T-helper 17 cell (primary cell): ENCODE data around the gene PPP6R1. TPM values are rescaled to one million over a fixed set of nuclear protein-coding genes. Genes with fewer than 3 reads are reported as not detected.

Source experiments
- ATAC-seq: fragments of 150-1000 bp; cut with Tn5 transposase; 2 replicates; pipeline ENCODE4 v1.10.0; 2021; ENCODE audit warnings: mild to moderate bottlenecking, moderate library complexity
- DNase-seq, 3 donors: peaks; one replicate each; pipeline versions ENCODE4 v3.0.0 to v3.0.0-alpha.2; 2020 to 2021
- H3K9me3 ChIP-seq: one replicate; pipeline ENCODE4 v1.7.0; 2013; ENCODE audit warnings: low read length, mild to moderate bottlenecking; ENCODE audit not compliant: control insufficient read depth, poor library complexity, severe bottlenecking
- H3K27ac Mint-ChIP-seq: one replicate; pipeline ENCODE4 v1.8.0; 2022; ENCODE audit warnings: mild to moderate bottlenecking, moderate library complexity, mixed read lengths
- H3K27me3 Mint-ChIP-seq: one replicate; pipeline ENCODE4 v1.8.0; 2022; ENCODE audit warnings: mixed read lengths
- H3K36me3 Mint-ChIP-seq: one replicate; pipeline ENCODE4 v1.8.0; 2022; ENCODE audit warnings: low read depth, mixed read lengths
- H3K4me1 Mint-ChIP-seq: one replicate; pipeline ENCODE4 v1.8.0; 2022; ENCODE audit warnings: mild to moderate bottlenecking, mixed read lengths
- H3K4me3 Mint-ChIP-seq: one replicate; pipeline ENCODE4 v1.8.0; 2022; ENCODE audit warnings: mild to moderate bottlenecking, moderate library complexity, mixed read lengths
- total RNA-seq, 4 donors: library from RNA in 2 of 4; stranded (reverse) in 2 of 4; gene quantifications; one replicate each; pipeline ENCODE4 v1.2.3 and lab custom pipeline; 2022 to 2026

The PPP6R1 gene
- total RNA-seq, 2 donors from 2014 or later = 183 to 186 TPM

DNA sequence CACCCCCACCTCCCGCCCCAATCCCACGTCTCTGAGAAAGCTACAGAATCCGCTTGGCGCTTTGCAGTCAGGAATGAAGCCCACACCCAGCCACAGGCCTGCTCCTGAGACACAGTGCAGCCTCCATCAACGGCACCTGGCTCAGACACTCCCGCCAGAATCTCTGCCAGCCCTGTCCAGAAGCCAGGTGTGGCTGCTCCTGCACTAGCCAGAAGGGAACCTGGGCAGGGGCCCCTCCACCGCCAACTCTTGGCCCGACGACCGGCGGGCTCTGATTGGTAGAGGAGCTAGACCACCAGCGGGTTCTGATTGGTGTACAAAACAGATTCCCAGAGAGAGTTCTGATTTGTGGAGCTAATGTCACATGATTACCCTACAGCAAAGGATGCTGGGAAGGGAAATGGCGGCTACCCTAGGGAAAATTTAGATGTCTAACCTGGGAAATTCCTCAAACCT lies 2.9 kb upstream of the PPP6R1 start:
- no peak overlapping the region for H3K27ac Mint-ChIP-seq
- no peak for DNase-seq

DNA sequence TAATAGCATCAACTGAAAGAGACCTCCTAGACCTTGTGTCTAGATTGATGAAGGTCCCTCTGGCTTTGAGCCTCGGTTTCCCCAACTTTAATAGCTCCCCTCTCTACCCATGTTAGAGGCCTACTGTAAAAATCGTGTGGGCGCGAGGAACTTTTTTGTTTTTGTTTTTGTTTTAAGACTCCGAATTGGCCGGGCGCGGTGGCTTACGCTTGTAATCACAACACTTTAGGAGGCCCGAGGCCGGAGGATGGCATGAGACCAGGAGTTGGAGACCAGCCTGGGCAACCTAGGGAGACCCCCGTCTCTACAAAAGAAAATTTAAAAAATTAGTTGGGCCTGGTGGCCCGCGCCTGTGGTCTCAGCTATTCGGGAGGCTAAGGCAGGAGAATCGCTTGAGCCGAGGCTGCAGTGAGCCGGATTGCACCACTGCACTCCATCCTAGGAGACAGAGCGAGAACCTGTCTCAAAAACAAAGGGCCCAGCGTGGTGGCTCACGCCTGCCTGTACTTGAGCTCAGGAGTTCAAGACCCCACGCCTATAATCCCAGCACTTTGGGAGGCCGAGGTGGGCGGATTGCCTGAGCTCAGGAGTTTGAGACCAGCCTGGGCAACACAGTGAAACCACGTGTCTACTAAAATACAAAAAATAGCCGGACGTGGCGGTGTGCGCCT lies 858 bp upstream of the PPP6R1 start:
- DNase-seq (no peak), ATAC-seq (no peak)
- no peaks in the 10 kb centered on the region for H3K27me3 Mint-ChIP-seq
- H3K4me1 Mint-ChIP-seq = peaks cover 29% of the 10 kb centered on the region
- peaks cover 4% of the 10 kb centered on the region for H3K36me3 Mint-ChIP-seq
- no peaks in the 10 kb centered on the region for H3K9me3 ChIP-seq
- peak overlapping the region; percentile 99 for H3K27ac Mint-ChIP-seq
- peak overlapping the region; percentile 95 for H3K4me3 Mint-ChIP-seq

More for the DNA sequence above, 2.9 kb upstream of the PPP6R1 start:
- Mint-ChIP-seq H3K27me3 (no peaks in the 10 kb centered on the region), H3K4me3 (no peak overlapping the region), H3K4me1 (peaks cover 13% of the 10 kb centered on the region), H3K36me3 (peaks cover 8% of the 10 kb centered on the region)
- H3K9me3 ChIP-seq = no peaks in the 10 kb centered on the region
- no peak for ATAC-seq

DNA sequence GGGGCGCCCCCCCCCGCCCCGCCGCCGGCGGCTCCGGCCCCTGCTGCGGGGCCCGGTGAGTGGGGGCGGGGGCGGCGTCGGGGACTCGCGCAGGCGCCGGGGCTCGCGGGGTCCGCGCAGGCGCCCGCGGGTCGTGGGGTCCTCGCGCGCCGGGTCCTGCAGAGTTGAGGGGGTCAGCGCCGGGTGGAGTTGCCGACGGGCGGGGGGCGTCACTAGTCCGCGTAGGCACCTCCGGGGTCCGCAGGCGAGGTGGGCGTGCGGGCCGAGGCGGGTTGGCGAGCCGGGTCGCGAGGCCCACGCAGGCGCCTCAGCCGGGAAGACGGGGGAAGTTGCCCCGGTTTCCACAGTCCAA lies 365 bp downstream of the PPP6R1 start:
- Mint-ChIP-seq H3K4me3 (peak overlapping the region; percentile 100), H3K27me3 (no peaks in the 10 kb centered on the region), H3K27ac (peak overlapping the region; percentile 99), H3K4me1 (peaks cover 41% of the 10 kb centered on the region), H3K36me3 (peaks cover 4% of the 10 kb centered on the region)
- no peaks in the 10 kb centered on the region for H3K9me3 ChIP-seq
- ATAC-seq (peak; percentile 17), DNase-seq (peak in 2 of 3 donors; percentile 56 to 58)

DNA sequence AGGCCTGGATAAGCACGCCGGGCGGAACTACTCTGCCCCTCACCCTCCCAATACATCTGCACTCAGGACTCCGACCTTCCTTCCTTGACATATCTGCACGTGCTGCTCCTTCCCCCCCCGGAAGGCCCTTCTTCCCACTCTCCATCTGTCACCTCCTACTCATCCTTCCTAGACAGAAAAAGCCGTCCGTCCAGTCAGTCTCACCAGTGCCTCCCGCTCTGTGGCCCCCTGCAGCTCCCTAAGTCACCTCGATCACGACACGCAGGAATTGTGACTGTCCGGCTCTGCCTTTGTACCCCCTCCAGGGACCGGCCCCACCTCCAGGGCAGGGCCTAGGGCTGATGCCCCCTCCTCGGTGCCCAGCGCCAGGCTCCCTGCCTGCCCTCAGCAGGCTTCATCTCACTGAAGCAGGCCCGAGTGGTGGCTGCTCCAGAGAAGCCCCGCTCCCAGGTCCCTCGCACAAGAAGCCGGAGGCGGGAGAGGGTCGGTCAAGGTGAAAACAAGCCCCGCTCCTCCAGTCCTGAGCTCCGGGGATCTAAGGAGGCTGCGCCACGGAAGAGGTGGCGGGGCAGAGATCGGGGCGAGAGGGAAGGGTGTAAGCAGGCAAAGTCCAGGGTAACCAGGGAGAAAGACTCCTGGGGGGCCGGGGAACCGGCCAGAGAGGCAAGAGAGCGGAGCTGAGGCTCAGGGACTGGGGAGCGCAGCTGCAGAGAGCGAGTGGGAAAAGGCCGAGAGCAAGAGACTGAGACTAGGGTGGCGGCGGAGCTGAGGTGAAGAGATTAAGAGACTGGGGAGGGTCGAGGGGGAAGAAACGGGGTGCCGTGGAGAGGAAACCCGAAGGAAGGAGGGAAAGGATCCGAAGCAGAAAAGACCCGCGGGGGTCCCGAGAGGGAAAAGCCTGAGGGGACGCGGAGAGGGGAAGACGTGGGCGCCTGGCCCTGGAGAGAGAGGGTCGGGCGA lies 1.1 kb downstream of the PPP6R1 start:
- no peak for DNase-seq
- H3K4me1 Mint-ChIP-seq = peaks cover 45% of the 10 kb centered on the region
- no peak for ATAC-seq
- H3K27ac Mint-ChIP-seq = peak overlapping the region; percentile 99
- no peaks in the 10 kb centered on the region for H3K27me3 Mint-ChIP-seq
- no peaks in the 10 kb centered on the region for H3K9me3 ChIP-seq
- peak overlapping the region; percentile 100 for H3K4me3 Mint-ChIP-seq
- peaks cover 4% of the 10 kb centered on the region for H3K36me3 Mint-ChIP-seq

DNA sequence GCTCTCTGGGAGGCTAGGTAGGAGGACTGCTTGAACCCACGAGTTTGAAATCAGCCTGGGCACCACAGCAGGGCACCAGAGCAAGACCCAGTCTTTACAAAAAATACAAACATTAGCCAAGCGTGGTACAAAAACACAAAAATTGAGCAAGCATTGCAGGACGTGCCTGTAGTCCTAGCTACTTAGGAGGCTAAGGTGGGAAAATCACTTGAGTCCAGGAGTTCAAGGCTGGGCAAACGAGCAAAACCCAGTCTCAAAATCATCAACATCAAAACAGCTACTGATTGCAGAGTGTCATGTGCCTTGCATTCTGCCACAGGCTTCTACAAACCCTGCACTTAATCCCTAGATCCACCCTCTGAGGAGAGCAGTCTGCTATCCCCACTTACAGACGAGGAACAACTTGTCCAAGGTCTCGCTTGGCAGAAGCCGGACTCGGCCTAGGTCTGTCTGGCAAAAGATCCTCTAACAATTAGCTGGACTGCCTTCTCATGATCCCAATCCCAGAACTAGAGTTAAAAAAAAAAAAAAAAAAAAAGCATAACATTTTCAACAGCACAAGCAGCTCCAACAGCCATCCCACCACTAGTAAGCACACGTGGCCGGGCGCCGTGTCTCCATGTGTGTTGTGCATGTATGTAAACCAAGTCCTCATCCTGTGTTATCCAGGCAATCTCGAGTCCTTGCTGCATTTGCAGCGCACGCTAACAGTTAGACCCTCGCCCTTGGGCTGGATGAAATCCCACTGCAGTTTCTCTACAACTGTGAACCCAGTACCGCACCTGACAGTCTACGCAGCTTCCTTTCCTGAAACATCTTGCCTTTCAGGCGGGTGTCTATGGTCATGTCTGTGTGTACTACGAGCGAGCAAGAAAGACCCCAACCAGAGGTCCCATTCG lies 2.0 kb downstream of the PPP6R1 start:
- H3K27me3 Mint-ChIP-seq = no peaks in the 10 kb centered on the region
- H3K4me1 Mint-ChIP-seq = peaks cover 48% of the 10 kb centered on the region
- DNase-seq (no peak), ATAC-seq (no peak)
- H3K4me3 Mint-ChIP-seq = peak overlapping the region; percentile 100
- no peaks in the 10 kb centered on the region for H3K9me3 ChIP-seq
- peaks cover 4% of the 10 kb centered on the region for H3K36me3 Mint-ChIP-seq
- peak overlapping the region; percentile 99 for H3K27ac Mint-ChIP-seq

DNA sequence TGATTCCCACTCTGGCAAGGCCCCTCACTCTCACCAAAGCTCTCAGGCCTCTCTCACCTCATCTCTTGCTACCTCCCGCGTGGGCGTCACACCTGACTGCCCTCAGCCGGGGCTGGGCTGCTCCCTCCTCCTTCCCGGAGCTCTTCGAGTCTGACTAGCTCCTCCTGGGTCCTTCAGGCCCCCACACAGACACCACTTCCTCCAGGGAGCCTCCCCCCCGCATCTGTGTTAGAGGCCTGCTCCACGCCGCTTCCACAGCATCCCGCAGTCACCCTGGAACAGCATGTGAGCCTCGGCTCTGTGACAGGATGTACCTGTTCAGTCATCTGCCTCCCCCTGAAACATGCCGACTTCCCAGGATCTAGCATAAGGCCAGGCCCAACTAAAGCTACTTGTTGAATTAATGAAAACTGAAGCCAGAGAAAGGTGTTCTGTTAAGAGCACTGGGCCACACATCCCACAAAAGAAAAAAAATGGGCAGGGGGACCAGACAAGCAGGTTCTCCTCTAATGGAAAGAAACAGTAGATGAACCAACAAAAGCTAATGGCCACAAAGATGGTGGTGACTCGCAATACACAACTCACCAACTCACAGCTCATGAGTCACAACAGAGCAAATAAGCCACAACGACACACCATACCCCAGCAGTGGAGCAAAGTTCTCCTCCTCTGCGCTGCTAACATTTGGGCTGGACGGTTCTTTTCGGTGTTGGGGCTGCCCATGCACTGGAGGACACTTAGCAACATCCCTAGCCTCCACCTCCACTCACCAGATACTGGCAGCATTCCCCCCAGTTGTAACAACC lies 3.0 kb downstream of the PPP6R1 start:
- Mint-ChIP-seq H3K36me3 (peaks cover 4% of the 10 kb centered on the region), H3K27ac (peak overlapping the region; percentile 99), H3K4me1 (peaks cover 57% of the 10 kb centered on the region), H3K27me3 (no peaks in the 10 kb centered on the region), H3K4me3 (peak overlapping the region; percentile 100)
- H3K9me3 ChIP-seq = no peaks in the 10 kb centered on the region
- ATAC-seq = no peak
- peak in 1 of 3 donors; percentile 21 for DNase-seq

DNA sequence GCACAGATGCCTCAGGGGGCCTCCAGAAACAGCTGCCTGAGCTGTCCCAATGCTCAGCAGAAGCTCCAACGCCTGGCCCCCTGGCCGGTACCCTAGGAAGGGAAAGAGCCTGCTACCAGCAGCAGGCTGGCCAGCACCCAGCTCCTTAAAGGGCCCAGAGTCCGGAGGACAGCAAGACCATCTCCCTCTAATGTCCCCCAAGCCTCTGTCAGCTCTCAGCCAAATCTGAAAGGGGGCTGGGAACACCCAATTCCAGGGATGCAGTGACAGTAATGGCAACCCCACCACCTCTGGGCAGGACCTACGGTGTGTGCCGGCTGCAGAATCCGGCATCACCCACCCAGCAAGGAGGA lies 4.2 kb downstream of the PPP6R1 start:
- Mint-ChIP-seq H3K4me1 (peaks cover 62% of the 10 kb centered on the region), H3K4me3 (peak overlapping the region; percentile 100), H3K36me3 (peaks cover 4% of the 10 kb centered on the region), H3K27me3 (no peaks in the 10 kb centered on the region), H3K27ac (peak overlapping the region; percentile 99)
- ATAC-seq (no peak), DNase-seq (no peak)
- H3K9me3 ChIP-seq = no peaks in the 10 kb centered on the region

DNA sequence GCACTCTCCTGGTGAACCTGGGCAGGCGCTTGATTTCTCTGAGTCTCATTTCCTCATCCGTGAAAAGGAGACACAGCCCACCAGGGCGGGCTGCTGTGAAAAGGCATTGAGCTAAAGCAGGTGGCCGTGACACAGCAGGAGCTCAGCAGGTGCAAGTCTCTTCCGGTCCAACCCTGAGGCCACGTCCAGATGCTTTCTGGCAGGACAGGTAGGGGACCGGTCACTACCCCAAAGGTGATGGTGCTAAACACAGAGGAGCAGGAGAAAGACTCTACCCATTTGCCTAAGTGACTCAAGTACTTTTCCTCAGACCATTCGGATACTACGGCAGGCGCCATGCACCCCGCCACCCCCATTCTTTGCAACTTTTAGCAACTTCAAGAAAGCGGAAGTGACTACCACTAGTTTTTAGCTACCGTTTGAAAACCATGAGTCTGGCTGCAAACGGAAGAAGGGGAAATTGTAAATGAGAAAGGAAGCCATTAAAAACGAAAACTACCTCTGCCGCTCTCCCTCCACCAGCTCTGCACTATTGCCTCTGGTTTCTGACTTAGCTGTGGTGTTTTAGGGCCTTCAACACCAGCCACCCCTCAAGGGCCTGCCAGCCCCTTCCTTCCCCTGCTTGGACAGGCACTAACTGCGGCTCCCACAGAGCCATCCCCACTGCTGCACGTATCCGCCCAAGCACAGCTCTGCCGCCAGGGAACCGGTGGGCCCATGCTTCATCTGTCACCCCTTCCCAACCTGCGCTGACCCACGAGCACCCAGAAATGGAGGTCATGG lies 4.8 kb downstream of the PPP6R1 start:
- DNase-seq (peak in 1 of 3 donors; percentile 50), ATAC-seq (peak; percentile 48)
- peaks cover 63% of the 10 kb centered on the region for H3K4me1 Mint-ChIP-seq
- H3K27me3 Mint-ChIP-seq = no peaks in the 10 kb centered on the region
- peak overlapping the region; percentile 100 for H3K4me3 Mint-ChIP-seq
- peaks cover 4% of the 10 kb centered on the region for H3K36me3 Mint-ChIP-seq
- H3K9me3 ChIP-seq = no peaks in the 10 kb centered on the region
- H3K27ac Mint-ChIP-seq = peak overlapping the region; percentile 99

DNA sequence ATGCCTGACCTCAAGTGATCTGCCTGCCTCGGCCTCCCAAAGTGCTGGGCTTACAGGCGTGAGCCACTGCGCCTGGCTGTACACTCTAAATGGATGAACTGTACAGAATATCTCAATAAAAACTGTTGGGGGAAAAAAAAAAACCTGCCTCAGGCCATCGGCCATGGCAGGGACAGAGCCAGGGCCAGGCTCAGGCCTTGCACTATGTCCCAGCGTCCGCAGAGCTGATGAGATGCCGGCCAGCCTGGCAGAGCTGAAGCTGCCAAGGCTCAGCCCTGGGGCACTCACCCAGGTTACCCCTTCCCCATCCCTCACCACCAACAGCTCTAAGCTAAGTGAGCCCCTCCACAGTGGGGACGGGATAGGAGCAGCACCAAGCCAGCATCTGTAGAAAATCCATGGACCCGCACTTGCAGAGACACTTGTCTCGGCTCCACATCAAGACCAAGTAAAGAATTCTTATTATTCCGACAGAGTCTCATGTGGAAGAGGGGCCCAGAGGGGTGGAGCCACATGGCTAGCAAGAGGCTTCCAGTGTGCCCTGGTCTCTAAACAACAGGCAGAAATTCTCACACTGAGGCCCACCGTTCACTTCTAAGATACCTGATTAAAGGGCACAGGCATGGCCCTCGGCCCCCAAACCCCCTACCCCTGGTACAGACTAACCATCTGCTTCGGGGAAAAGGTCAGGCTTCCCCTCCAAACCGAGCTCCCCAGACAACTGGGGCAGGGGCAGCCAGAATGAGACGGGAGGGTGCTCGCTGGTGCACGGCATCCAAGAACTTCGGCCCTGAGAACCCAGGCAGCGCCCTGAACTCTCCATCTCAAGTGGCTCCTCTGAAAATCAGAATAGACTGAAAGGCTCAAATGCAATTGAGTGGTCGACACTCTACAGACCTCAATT lies 5.8 kb downstream of the PPP6R1 start:
- H3K27me3 Mint-ChIP-seq = no peaks in the 10 kb centered on the region
- peaks cover 71% of the 10 kb centered on the region for H3K4me1 Mint-ChIP-seq
- H3K4me3 Mint-ChIP-seq = peak overlapping the region; percentile 100
- peaks cover 2% of the 10 kb centered on the region for H3K36me3 Mint-ChIP-seq
- H3K27ac Mint-ChIP-seq = peak overlapping the region; percentile 99
- no peak for DNase-seq
- no peak for ATAC-seq
- no peaks in the 10 kb centered on the region for H3K9me3 ChIP-seq

DNA sequence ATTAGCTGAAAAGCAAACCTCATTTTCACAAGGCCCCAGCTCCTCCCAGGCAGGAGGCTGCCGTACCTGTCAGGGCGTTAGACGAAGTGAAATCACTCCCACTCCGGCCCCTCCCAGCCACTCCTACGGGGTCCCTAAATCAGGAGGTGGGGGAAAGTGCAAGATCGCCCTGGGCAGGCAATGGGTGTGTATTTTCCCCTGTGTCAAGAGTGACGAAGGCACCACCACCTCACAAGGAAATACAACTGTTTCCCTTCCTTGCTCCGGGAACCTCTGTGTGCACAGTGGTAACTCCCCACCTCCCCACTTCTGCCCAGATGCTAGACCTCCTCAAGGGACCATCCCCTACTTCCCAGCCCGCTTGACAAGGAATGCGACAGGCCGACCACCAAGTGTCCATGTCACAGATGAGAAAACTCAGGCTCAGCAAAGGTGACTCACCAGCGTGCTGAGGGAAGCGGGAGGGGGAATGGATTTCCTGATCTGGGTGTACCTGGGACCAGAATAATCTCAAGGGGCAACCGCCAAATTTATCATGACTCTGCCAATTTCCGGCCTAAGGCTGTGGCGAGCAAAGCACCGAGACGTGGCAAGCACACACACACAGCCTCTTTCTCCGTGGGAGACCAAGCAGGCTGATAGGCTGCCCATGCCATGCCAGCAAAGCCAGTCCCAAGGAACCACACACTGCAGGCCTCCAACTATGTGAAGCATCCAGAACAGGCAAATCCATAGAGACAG lies 7.3 kb downstream of the PPP6R1 start:
- H3K36me3 Mint-ChIP-seq = no peaks in the 10 kb centered on the region
- H3K4me1 Mint-ChIP-seq = peaks cover 58% of the 10 kb centered on the region

More for the DNA sequence above, 7.3 kb downstream of the PPP6R1 start:
- Mint-ChIP-seq H3K4me3 (peak overlapping the region; percentile 88), H3K27ac (peak overlapping the region; percentile 95), H3K27me3 (no peaks in the 10 kb centered on the region)
- H3K9me3 ChIP-seq = no peaks in the 10 kb centered on the region
- peak; percentile 20 for ATAC-seq
- peak in 1 of 3 donors; percentile 41 for DNase-seq
